CD14-positive monocyte (primary cell): ENCODE results near the gene TMEM101. TPM values are rescaled to one million over a fixed set of nuclear protein-coding genes. Genes with fewer than 3 reads are reported as not detected.

Source experiments
- DNase-seq, 3 donors: peaks; one replicate each; pipeline ENCODE4 v3.0.0-alpha.2; 2011 to 2022
- H2AFZ ChIP-seq: 2 replicates; pipeline ENCODE4 v1.6.0; 2012; ENCODE audit warnings: mild to moderate bottlenecking, low read depth, low read length, inconsistent platforms; ENCODE audit not compliant: insufficient read depth, poor library complexity, severe bottlenecking
- H3K27ac ChIP-seq, 2 donors: 1 replicate in 1 of 2; 2 replicates in 1 of 2; pipeline ENCODE4 v1.5.1; 2012 to 2013; ENCODE audit warnings: low read length in 2 of 2, control low read depth in 1 of 2, inconsistent platforms in 1 of 2, low read depth in 1 of 2, mild to moderate bottlenecking in 1 of 2
- H3K27me3 ChIP-seq, 2 donors: one replicate each; pipeline versions ENCODE4 v1.6.0 to v1.6.1; 2011 to 2013; ENCODE audit warnings: low read length in 2 of 2; ENCODE audit not compliant: control insufficient read depth in 2 of 2, insufficient read depth in 2 of 2
- H3K36me3 ChIP-seq, 2 donors: replicated peaks in 1 of 2; 1 replicate in 1 of 2; 2 replicates in 1 of 2; pipeline versions ENCODE4 v1.5.1 to v1.6.1; 2012 to 2013; ENCODE audit warnings: low read length in 2 of 2, control low read depth in 1 of 2, inconsistent platforms in 1 of 2, mild to moderate bottlenecking in 1 of 2; ENCODE audit not compliant: insufficient read depth in 2 of 2, control insufficient read depth in 1 of 2
- H3K4me1 ChIP-seq, 2 donors: 1 replicate in 1 of 2; 2 replicates in 1 of 2; pipeline versions ENCODE4 v1.5.1 to v1.6.1; 2012 to 2013; ENCODE audit warnings: low read length in 2 of 2, control low read depth in 1 of 2, inconsistent platforms in 1 of 2, mild to moderate bottlenecking in 1 of 2, moderate library complexity in 1 of 2; ENCODE audit not compliant: insufficient read depth in 2 of 2, control insufficient read depth in 1 of 2
- H3K4me2 ChIP-seq: replicated peaks from 2 replicates; pipeline ENCODE3; 2012; ENCODE audit warnings: low read length, moderate library complexity, mild to moderate bottlenecking; ENCODE audit not compliant: poor library complexity, severe bottlenecking; ENCODE audit errors: extremely low read depth
- H3K4me3 ChIP-seq, 3 experiments: fragments of 200-600 bp in 1 of 3; sonication (generic) in 1 of 3; replicated peaks in 1 of 3; 1 replicate in 2 of 3; 2 replicates in 1 of 3; pipeline ENCODE4 v1.5.1; 2011 to 2013; ENCODE audit warnings: low read length in 3 of 3, mild to moderate bottlenecking in 3 of 3, control low read depth in 2 of 3, low read depth in 2 of 3, inconsistent platforms in 1 of 3, moderate library complexity in 1 of 3
- H3K79me2 ChIP-seq: 2 replicates; pipeline ENCODE4 v1.6.0; 2012; ENCODE audit warnings: mild to moderate bottlenecking, control low read depth, inconsistent platforms, low read length, moderate library complexity; ENCODE audit not compliant: insufficient read depth
- H3K9ac ChIP-seq: 2 replicates; pipeline ENCODE4 v1.6.0; 2017; ENCODE audit warnings: low read length, mild to moderate bottlenecking; ENCODE audit not compliant: insufficient read depth, poor library complexity, severe bottlenecking
- H3K9me3 ChIP-seq, 2 donors: replicated peaks in 1 of 2; 1 replicate in 1 of 2; 2 replicates in 1 of 2; pipeline versions ENCODE4 v1.5.1 to v1.6.1; 2012 to 2013; ENCODE audit warnings: low read length in 2 of 2, control low read depth in 1 of 2; ENCODE audit not compliant: control insufficient read depth in 1 of 2, insufficient read depth in 1 of 2
- H4K20me1 ChIP-seq: 2 replicates; pipeline ENCODE4 v1.6.0; 2012; ENCODE audit warnings: mild to moderate bottlenecking, low read length, control low read depth, moderate library complexity; ENCODE audit not compliant: insufficient read depth
- H3K27ac Mint-ChIP-seq, 7 donors: one replicate each; pipeline ENCODE4 v1.8.0; 2020; ENCODE audit warnings: mild to moderate bottlenecking in 7 of 7, mixed read lengths in 7 of 7, moderate library complexity in 6 of 7, inconsistent platforms in 2 of 7
- H3K27me3 Mint-ChIP-seq, 3 donors: one replicate each; pipeline ENCODE4 v1.8.0; 2021 to 2022; ENCODE audit warnings: low read depth in 3 of 3, mild to moderate bottlenecking in 3 of 3, mixed read lengths in 3 of 3, moderate library complexity in 3 of 3, inconsistent platforms in 1 of 3
- H3K36me3 Mint-ChIP-seq, 2 donors: one replicate each; pipeline ENCODE4 v1.8.0; 2020; ENCODE audit warnings: mixed read lengths in 2 of 2, inconsistent platforms in 1 of 2, mild to moderate bottlenecking in 1 of 2
- H3K4me1 Mint-ChIP-seq: one replicate; pipeline ENCODE4 v1.8.0; 2020; ENCODE audit warnings: mild to moderate bottlenecking, mixed read lengths
- H3K4me3 Mint-ChIP-seq, 2 donors: one replicate each; pipeline ENCODE4 v1.8.0; 2020; ENCODE audit warnings: mild to moderate bottlenecking in 2 of 2, mixed read lengths in 2 of 2, moderate library complexity in 1 of 2
- H3K9me3 Mint-ChIP-seq, 7 donors: one replicate each; pipeline ENCODE4 v1.8.0; 2020 to 2022; ENCODE audit warnings: mixed read lengths in 7 of 7, mild to moderate bottlenecking in 6 of 7, moderate library complexity in 6 of 7, inconsistent platforms in 2 of 7
- CTCF ChIP-seq: fragments of 200-600 bp; IDR thresholded peaks from one replicate; pipeline ENCODE4 v1.8.0; 2022; ENCODE audit warnings: antibody characterized with exemption, mild to moderate bottlenecking
- WGBS: methylation state at CpG from one replicate; pipeline ENCODE4 v1.1.5; 2013; ENCODE audit warnings: missing lambda C conversion rate; ENCODE audit not compliant: insufficient coverage; 5-methylcytosine and 5-hydroxymethylcytosine counted together
- intact Hi-C, 2 donors: fragments of 100-400 bp; cut with micrococcal nuclease; formaldehyde crosslinking; loops; one replicate each; pipeline versions ENCODE4 v1.15.0 to v1.15.1; 2023
- polyA plus RNA-seq, 3 donors: library from polyadenylated mRNA; depleted of rRNA in 1 of 3; unstranded in 2 of 3; stranded (reverse) in 1 of 3; fragments of 300-500 nt in 2 of 3; fragments of >200 nt in 1 of 3; fragmentation: Illumina TruSeq in 2 of 3; gene quantifications; 1 replicate in 2 of 3; 2 replicates in 1 of 3; pipeline ENCODE4 v1.2.3, GENCODE V29; 2012 to 2021

The TMEM101 gene
- polyA plus RNA-seq, 3 donors = 17.3 to 41.4 (median 33.6) TPM

DNA sequence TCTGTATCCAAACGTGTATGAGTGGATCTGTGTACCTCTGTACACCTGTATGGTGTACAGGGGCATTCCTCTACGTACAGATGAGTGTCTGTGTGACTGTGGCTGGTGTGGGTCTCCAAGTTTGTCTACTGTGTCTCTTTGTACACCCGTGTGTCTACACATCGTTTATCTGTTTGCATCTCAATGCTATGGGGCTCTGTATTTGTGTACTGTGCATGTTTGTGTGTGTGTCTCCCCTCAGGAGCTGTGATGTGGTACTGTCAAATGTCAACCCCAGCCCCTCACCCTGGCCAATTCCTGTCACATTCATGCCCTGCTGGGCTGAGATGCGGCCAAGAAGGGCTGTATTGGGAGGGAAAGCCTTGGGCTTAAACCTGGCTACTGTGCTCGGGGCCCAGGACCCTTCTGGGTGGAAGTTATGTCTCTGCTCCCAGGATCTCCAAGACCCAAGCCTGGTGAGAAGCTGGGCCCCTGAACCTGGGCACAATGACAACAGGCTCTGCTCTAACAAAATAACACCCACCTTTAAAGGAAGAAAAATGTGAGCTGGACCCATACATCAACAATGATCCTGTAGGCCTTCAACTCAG, 13.8 kb downstream of the TMEM101 start:
- Histone ChIP-seq H2AFZ (no peak overlapping the region), H3K27ac (no peak overlapping the region), H3K4me1 (peaks cover 17 to 19% of the 10 kb centered on the region in 2 donors), H3K27me3 (peaks cover 30 to 52% of the 10 kb centered on the region in 2 donors), H3K9me3 (peaks cover 0 to 7% of the 10 kb centered on the region in 2 donors), H4K20me1 (peaks cover 7% of the 10 kb centered on the region), H3K4me2 (no peak overlapping the region), H3K79me2 (no peaks in the 10 kb centered on the region), H3K9ac (no peak overlapping the region), H3K36me3 (no peaks in the 10 kb centered on the region), H3K4me3 (no peak overlapping the region)
- DNase-seq = no peak
- Mint-ChIP-seq H3K36me3 (no peaks in the 10 kb centered on the region), H3K27ac (peak overlapping the region in 1 of 7 donors; percentile 36), H3K9me3 (peaks cover 0 to 14% (median 5%) of the 10 kb centered on the region in 7 donors), H3K27me3 (peaks cover 54 to 58% (median 58%) of the 10 kb centered on the region in 3 donors), H3K4me3 (no peak overlapping the region), H3K4me1 (peaks cover 20% of the 10 kb centered on the region)
- intact Hi-C loops = no loop called here
- TF ChIP-seq CTCF = no peak
- 88% methylated on average over 4 of the region's 6 CpGs for WGBS

DNA sequence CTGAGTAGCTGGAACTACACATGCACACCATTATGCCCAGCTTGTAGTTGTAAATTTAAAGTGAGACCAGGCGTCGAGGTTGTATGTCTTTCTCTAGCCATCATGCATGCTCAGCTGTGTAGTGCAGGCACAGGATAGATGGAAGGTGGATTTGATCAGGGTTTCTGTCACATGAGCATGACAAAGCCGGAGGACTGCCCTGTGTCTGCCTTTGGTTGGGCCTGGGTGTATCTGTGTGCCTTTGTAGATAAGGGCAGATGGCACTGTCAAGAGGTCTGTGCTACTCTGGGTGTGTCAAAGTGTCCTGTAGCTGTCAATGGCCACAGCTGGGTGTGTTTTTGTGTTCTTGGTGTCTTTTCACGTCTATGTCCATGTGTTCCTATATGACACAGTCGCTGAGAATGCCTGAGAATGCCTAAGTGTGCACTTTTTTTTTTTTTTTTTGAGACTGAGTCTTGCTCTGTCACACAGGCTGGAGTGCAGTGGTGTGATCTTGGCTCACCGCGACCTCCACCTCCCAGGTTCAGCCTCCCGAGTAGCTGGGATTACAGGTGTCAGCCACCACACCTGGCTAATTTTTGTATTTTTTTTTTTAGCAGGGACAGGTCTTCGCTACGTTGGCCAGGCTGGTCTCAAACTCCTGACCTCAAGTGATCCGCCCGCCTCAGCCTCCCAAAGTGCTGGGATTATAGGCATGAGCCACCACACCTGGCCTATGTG, 14.5 kb downstream of the TMEM101 start:
- Histone ChIP-seq H3K4me2 (no peak overlapping the region), H4K20me1 (peaks cover 4% of the 10 kb centered on the region), H3K9me3 (peaks cover 0 to 4% of the 10 kb centered on the region in 2 donors), H3K27ac (no peak overlapping the region), H2AFZ (no peak overlapping the region), H3K27me3 (peaks cover 27 to 52% of the 10 kb centered on the region in 2 donors), H3K4me3 (no peak overlapping the region), H3K79me2 (no peaks in the 10 kb centered on the region), H3K9ac (no peak overlapping the region), H3K36me3 (no peaks in the 10 kb centered on the region), H3K4me1 (peaks cover 10 to 12% of the 10 kb centered on the region in 2 donors)
- no peak for TF ChIP-seq CTCF
- no peak for DNase-seq
- WGBS = 100% methylated on average over 6 of the region's 12 CpGs
- no peaks in the 10 kb centered on the region for H3K36me3 Mint-ChIP-seq
- H3K4me1 Mint-ChIP-seq = peaks cover 16% of the 10 kb centered on the region
- H3K4me3 Mint-ChIP-seq = no peak overlapping the region
- peaks cover 51 to 56% (median 56%) of the 10 kb centered on the region in 3 donors for H3K27me3 Mint-ChIP-seq
- no peak overlapping the region for H3K27ac Mint-ChIP-seq
- peaks cover 0 to 10% (median 4%) of the 10 kb centered on the region in 7 donors for H3K9me3 Mint-ChIP-seq
- intact Hi-C loops = no loop called here
